Left ventricle myocardium inferior (tissue), 1 donor: ENCODE data around the gene PCK1. TPM values are rescaled to one million over a fixed set of nuclear protein-coding genes. Genes with fewer than 3 reads are reported as not detected.

Experiments used
- DNase-seq: peaks from one replicate; pipeline ENCODE4 v3.0.0-alpha.2; 2020
- H3K27ac ChIP-seq: fragments of 200-600 bp; replicated peaks from 2 replicates; pipeline ENCODE4 v1.8.0; 2021
- H3K27me3 ChIP-seq: fragments of 200-600 bp; 2 replicates; pipeline ENCODE4 v1.8.0; 2021; ENCODE audit warnings: low read depth
- H3K36me3 ChIP-seq: fragments of 200-600 bp; 2 replicates; pipeline ENCODE4 v1.8.0; 2021
- H3K4me1 ChIP-seq: fragments of 200-600 bp; 2 replicates; pipeline ENCODE4 v1.8.0; 2021
- H3K4me3 ChIP-seq: fragments of 200-600 bp; 2 replicates; pipeline ENCODE4 v1.8.0; 2021; ENCODE audit warnings: mild to moderate bottlenecking, moderate library complexity
- H3K9me3 ChIP-seq: fragments of 200-600 bp; replicated peaks from 2 replicates; pipeline ENCODE4 v1.8.0; 2021
- CTCF ChIP-seq: fragments of 200-600 bp; IDR thresholded peaks from 2 replicates; pipeline ENCODE4 v1.8.0; 2021; ENCODE audit warnings: antibody characterized with exemption, mild to moderate bottlenecking, borderline replicate concordance
- intact Hi-C: fragments of 100-400 bp; cut with micrococcal nuclease; formaldehyde crosslinking; loops from one replicate; pipeline ENCODE4 v1.11.0; 2022
- total RNA-seq: library from RNA; stranded (reverse); fragmentation: NEBNext Ultra II Directional; extraction: Animal tissue kit (Norgen Biotek cat#: 25700); gene quantifications from one replicate; pipeline ENCODE4 v1.2.1, GENCODE V29; 2021
- donor health status: DM: no; HTN: yes; CAD: no; lungs with severe emphysema.

PCK1 gene
- total RNA-seq, 1 donor from 2014 or later, result 0.25 TPM

GRCh38 chr20:57568088-57568896 is 7.4 kb downstream of the PCK1 start:
- H3K9me3 ChIP-seq, result no peaks in the 10 kb centered on the region
- H3K36me3 ChIP-seq, result no peaks in the 10 kb centered on the region
- H3K27me3 ChIP-seq, result peaks cover 88% of the 10 kb centered on the region
- H3K4me3 ChIP-seq, result no peak overlapping the region
- no peak for TF ChIP-seq CTCF
- H3K4me1 ChIP-seq, result no peaks in the 10 kb centered on the region
- H3K27ac ChIP-seq, result no peak overlapping the region
- no peak for DNase-seq
- intact Hi-C loops, result no loop called here

GRCh38 chr20:57568960-57569359 is 8.1 kb downstream of the PCK1 start:
- H3K4me1 ChIP-seq, result no peaks in the 10 kb centered on the region
- peaks cover 91% of the 10 kb centered on the region for H3K27me3 ChIP-seq
- DNase-seq, result no peak
- no peak for TF ChIP-seq CTCF
- H3K27ac ChIP-seq, result no peak overlapping the region
- no peaks in the 10 kb centered on the region for H3K9me3 ChIP-seq
- H3K4me3 ChIP-seq, result no peak overlapping the region
- intact Hi-C loops, result no loop called here
- H3K36me3 ChIP-seq, result no peaks in the 10 kb centered on the region

GRCh38 chr20:57570145-57570850 is 9.4 kb downstream of the PCK1 start:
- Histone ChIP-seq H3K4me3 (no peak overlapping the region), H3K9me3 (no peaks in the 10 kb centered on the region), H3K36me3 (no peaks in the 10 kb centered on the region), H3K27ac (no peak overlapping the region), H3K4me1 (no peaks in the 10 kb centered on the region), H3K27me3 (peaks cover 92% of the 10 kb centered on the region)
- intact Hi-C loops, result no loop called here
- no peak for TF ChIP-seq CTCF
- no peak for DNase-seq

- TF ChIP-seq CTCF, result no peak
- no peak for DNase-seq
- intact Hi-C loops, result no loop called here
- no peaks in the 10 kb centered on the region for H3K36me3 ChIP-seq
- H3K27me3 ChIP-seq, result peaks cover 92% of the 10 kb centered on the region
- no peaks in the 10 kb centered on the region for H3K4me1 ChIP-seq
- no peak overlapping the region for H3K27ac ChIP-seq
- H3K4me3 ChIP-seq, result no peak overlapping the region
- no peaks in the 10 kb centered on the region for H3K9me3 ChIP-seq
These were observed 10.0 kb downstream of the PCK1 start for GRCh38 chr20:57570920-57571319.

- no peak overlapping the region for H3K4me3 ChIP-seq
- TF ChIP-seq CTCF, result no peak
- no peak overlapping the region for H3K27ac ChIP-seq
- H3K4me1 ChIP-seq, result no peaks in the 10 kb centered on the region
- no peaks in the 10 kb centered on the region for H3K36me3 ChIP-seq
- peaks cover 94% of the 10 kb centered on the region for H3K27me3 ChIP-seq
- H3K9me3 ChIP-seq, result no peaks in the 10 kb centered on the region
- DNase-seq, result no peak
- intact Hi-C loops, result no loop called here
These were observed 11.0 kb downstream of the PCK1 start for GRCh38 chr20:57571782-57572416.
